Activated naive CD8-positive, alpha-beta T cell treated with anti-CD3 and anti-CD28 coated beads, Interleukin-2, amount 10 ng/mL, durations not matched to agents 7 days and 5 days (primary cell): ENCODE measurements around the gene ENTREP1. TPM values are rescaled to one million over a fixed set of nuclear protein-coding genes. Genes with fewer than 3 reads are reported as not detected.

Experiments
- ATAC-seq: fragments of 150-1000 bp; cut with Tn5 transposase; one replicate; pipeline ENCODE4 v1.10.0; 2021; ENCODE audit warnings: low read depth, moderate library complexity
- POLR2A ChIA-PET: fragments of 350-600 bp; sonication (Branson Sonifier 250); formaldehyde crosslinking; loops from one replicate; lab custom pipeline; 2021; ENCODE audit warnings: antibody characterized with exemption; lab: Charles Lee
- DNase-seq: peaks from one replicate; pipeline ENCODE4 v3.0.0; 2021
- H3K27ac Mint-ChIP-seq: one replicate; pipeline ENCODE4 v1.8.0; 2022; ENCODE audit warnings: mild to moderate bottlenecking, mixed read lengths
- H3K27me3 Mint-ChIP-seq: one replicate; pipeline ENCODE4 v1.8.0; 2022; ENCODE audit warnings: mild to moderate bottlenecking, moderate library complexity, mixed read lengths
- H3K36me3 Mint-ChIP-seq: one replicate; pipeline ENCODE4 v1.8.0; 2021; ENCODE audit warnings: mild to moderate bottlenecking, mixed read lengths
- H3K4me1 Mint-ChIP-seq: one replicate; pipeline ENCODE4 v1.8.0; 2021; ENCODE audit warnings: mixed read lengths
- H3K4me3 Mint-ChIP-seq: one replicate; pipeline ENCODE4 v1.8.0; 2022; ENCODE audit warnings: mild to moderate bottlenecking, moderate library complexity, mixed read lengths
- H3K9me3 Mint-ChIP-seq: one replicate; pipeline ENCODE4 v1.8.0; 2021; ENCODE audit warnings: mixed read lengths
- total RNA-seq, 2 experiments: library from RNA; stranded (reverse); gene quantifications; one replicate each; pipeline ENCODE4 v1.2.3, GENCODE V29; 2021

The ENTREP1 gene, protein sequence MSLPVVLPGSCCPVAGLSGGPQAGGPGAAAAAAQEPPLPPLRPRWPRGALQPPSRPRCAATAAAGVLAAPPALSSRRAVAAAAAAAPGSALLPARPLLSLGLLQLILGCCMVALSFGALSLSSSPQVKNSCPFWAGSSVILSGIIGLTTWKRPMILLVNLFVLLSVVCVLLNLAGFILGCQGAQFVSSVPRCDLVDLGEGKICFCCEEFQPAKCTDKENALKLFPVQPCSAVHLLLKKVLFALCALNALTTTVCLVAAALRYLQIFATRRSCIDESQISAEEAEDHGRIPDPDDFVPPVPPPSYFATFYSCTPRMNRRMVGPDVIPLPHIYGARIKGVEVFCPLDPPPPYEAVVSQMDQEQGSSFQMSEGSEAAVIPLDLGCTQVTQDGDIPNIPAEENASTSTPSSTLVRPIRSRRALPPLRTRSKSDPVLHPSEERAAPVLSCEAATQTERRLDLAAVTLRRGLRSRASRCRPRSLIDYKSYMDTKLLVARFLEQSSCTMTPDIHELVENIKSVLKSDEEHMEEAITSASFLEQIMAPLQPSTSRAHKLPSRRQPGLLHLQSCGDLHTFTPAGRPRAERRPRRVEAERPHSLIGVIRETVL
- total RNA-seq: not detected

DNA sequence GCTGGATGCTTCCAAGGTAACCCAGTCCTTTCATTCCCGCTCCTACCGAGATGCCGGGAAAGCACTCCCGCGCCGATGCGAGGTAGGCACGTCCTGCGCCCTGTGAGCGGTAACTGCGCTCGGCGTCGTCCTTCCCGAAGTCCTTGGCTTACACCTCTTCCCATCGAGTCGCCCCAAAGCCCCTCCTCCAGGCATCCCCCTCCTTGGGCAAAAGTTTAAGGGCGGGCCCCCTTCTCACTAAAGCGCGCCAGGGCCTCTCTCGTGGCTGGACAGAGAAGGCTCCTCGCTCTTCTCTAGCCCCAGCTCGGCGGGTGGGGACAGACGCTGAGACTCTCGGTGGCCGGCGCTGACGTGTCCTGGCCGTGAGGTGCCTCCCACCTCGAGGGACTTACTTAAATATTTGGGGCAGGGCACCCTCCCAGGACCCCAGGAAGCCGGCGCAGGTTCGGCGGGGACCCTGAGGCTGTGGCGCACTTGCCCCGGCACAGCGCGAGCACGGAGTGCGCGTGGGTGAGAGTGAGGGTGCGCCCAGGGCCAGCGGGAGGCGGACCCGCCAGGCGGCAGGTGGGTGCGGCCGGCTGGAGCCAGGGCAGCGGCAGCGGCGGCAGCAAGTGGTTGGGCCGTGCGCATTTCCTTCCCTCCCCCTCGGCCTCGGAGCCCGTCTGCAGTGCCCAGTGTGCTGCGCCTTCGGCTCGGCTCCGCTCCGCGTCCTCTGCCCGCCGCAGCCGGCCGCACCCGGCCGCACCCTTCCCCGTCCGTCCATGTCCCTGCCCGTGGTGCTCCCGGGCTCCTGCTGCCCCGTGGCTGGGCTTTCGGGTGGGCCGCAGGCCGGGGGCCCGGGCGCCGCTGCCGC lies at the start of gene ENTREP1:
Gene ENTREP1, plus strand, starts transcription at position 667 of the 853 bp plus-strand sequence. Its CDS starts 95 bp downstream, at position 762.
- ATAC-seq (peak; percentile 36), DNase-seq (no peak)
- POLR2A ChIA-PET: no interaction called here
- H3K9me3 Mint-ChIP-seq: no peaks in the 10 kb centered on the region
- H3K4me3 Mint-ChIP-seq: no peak within 1 kb of the TSS
- H3K27ac Mint-ChIP-seq: no peak within 1 kb of the TSS
- H3K36me3 Mint-ChIP-seq: no peaks in the 10 kb centered on the region
- no peaks in the 10 kb centered on the region for H3K4me1 Mint-ChIP-seq
- H3K27me3 Mint-ChIP-seq: peaks cover 56% of the 10 kb centered on the region

DNA sequence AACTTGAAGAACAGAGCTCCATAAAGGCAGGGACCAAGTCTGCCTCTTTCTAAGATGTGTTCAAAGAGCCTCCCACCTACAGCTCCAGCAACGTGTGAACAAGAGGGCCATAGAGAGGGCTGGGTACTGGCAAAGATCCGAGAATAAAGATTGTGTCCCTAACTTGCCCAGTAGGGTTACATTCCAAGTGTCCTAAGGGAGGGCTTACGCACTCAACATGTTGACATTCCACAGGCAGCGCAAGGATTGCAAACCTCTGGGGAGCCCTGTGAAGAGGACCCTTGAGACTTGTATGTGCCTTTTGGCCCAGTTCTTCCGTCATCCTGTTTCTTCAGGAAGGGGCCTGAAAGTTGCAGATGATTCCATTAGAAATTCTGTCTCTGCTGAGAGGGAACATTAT lies 48.2 kb upstream of the ENTREP1 start:
- Mint-ChIP-seq H3K4me1 (no peaks in the 10 kb centered on the region), H3K27me3 (no peaks in the 10 kb centered on the region), H3K9me3 (peaks cover 10% of the 10 kb centered on the region), H3K27ac (no peak overlapping the region), H3K4me3 (no peak overlapping the region), H3K36me3 (no peaks in the 10 kb centered on the region)
- no peak for DNase-seq
- no peak for ATAC-seq
- POLR2A ChIA-PET: no interaction called here

DNA sequence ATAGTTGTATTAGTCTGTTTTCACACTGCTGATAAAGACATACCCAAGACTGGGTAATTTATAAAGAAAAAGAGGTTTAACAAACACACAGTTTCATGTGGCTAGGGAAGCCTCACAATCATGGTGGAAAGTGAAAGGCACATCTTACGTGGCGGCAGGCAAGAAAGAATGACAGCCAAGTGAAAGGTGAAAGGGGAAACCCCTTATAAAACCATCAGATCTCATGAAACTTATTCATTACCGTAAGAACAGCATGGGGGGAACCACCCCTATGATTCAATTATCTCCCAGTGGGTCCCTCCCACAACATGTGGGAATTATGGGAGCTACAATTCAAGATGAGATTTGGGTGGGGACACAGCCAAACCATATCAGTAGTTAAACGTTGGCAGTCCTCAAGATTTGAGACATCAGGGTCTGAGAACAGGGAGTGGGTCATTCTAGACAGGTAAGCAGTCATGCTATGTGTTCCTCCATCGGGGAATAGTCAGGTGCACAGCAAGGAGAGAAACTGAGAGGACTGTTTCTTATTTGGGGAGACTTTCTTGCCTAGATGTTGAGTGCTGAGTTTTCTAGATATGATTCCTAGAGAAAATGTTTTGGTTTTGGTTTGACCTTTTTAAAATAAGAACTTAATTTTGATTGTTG lies 45.8 kb upstream of the ENTREP1 start:
- peaks cover 10% of the 10 kb centered on the region for H3K9me3 Mint-ChIP-seq
- POLR2A ChIA-PET: no interaction called here
- H3K36me3 Mint-ChIP-seq: no peaks in the 10 kb centered on the region
- H3K4me3 Mint-ChIP-seq: no peak overlapping the region
- H3K4me1 Mint-ChIP-seq: no peaks in the 10 kb centered on the region
- no peak overlapping the region for H3K27ac Mint-ChIP-seq
- no peak for DNase-seq
- ATAC-seq: no peak
- H3K27me3 Mint-ChIP-seq: no peaks in the 10 kb centered on the region

DNA sequence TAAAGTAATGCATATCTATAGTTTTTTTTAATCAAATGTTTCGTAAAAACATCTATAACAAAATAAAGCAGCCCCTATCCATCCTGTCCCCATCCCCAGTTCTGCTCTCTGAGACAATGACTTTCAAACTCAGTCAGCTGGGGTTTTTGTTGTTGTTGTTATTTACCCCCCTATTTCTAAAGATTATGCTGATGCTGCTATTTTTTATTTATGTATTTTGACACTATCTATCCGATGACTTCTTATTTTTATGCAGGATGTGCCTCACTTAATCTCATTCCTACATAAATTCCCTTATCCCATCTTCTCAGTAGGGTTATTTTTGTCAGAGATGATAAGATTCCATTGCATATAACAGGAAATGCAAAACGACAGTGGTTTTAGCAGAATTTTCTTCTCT lies 45.3 kb upstream of the ENTREP1 start:
- Mint-ChIP-seq H3K9me3 (peaks cover 10% of the 10 kb centered on the region), H3K4me3 (no peak overlapping the region), H3K4me1 (no peaks in the 10 kb centered on the region), H3K27me3 (peaks cover 1% of the 10 kb centered on the region), H3K36me3 (no peaks in the 10 kb centered on the region), H3K27ac (no peak overlapping the region)
- no peak for DNase-seq
- no peak for ATAC-seq
- POLR2A ChIA-PET: no interaction called here

DNA sequence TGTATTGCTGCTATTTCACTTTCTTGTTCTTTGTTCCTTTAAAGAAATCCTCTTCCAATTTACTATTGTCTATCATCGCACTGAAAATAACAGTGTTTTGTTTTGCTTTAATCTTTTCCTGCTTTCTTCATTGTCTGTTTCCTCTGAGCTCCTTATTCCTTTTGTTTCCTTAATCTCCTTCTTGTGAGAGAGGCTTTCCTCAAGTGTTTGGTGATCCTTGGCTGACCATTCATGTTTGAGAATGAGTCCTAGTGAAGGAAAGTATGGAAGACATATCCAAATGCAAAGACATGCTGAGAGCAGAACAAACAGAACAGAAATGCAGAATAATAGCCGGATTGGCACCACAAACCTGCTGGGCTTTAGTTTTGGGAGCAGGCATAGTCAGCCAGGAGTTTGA lies 42.0 kb upstream of the ENTREP1 start:
- ATAC-seq (no peak), DNase-seq (no peak)
- peaks cover 3% of the 10 kb centered on the region for H3K9me3 Mint-ChIP-seq
- no peak overlapping the region for H3K4me3 Mint-ChIP-seq
- peaks cover 8% of the 10 kb centered on the region for H3K27me3 Mint-ChIP-seq
- no peaks in the 10 kb centered on the region for H3K36me3 Mint-ChIP-seq
- H3K4me1 Mint-ChIP-seq: no peaks in the 10 kb centered on the region
- H3K27ac Mint-ChIP-seq: no peak overlapping the region
- POLR2A ChIA-PET: no interaction called here

DNA sequence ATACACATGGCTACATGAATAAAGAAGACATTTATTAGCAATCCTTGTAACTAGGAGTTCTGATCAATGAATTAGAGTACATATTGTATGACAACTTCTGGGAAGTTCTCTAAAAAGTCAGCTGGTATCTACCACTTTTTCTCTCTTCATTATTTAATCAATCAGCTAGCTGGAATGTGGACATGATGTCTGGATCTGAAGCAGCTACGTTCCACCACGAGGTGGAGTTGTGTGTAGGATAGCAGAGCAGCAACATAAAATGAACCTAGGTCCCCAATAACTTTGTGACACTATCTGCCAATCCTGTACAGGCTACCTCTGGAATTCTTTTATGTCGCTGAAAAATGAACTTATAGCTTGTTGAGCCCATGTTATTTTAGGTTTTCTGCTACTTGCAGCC lies 32.9 kb upstream of the ENTREP1 start:
- POLR2A ChIA-PET: no interaction called here
- Mint-ChIP-seq H3K9me3 (peaks cover 2% of the 10 kb centered on the region), H3K36me3 (no peaks in the 10 kb centered on the region), H3K4me1 (no peaks in the 10 kb centered on the region), H3K27ac (no peak overlapping the region), H3K27me3 (no peaks in the 10 kb centered on the region), H3K4me3 (no peak overlapping the region)
- DNase-seq (no peak), ATAC-seq (no peak)

DNA sequence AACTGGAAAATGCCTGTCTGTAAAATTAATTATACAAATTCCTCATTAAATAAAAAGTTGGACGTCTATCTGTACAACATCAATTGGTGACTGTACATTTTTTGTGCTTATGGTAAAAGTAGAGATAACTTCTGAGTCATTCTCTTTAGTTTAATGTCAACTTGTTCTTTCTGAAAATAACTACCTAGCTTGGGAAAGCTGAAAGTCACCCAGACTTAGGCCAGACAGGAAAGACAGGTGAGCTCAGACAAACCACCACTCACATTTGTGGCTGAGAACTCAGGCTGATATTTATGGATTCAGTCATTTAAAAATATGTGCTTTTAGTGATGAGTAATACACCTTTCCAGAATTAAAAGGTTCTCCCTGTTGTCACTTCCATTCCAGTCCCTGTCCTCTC lies 31.9 kb upstream of the ENTREP1 start:
- H3K27ac Mint-ChIP-seq: no peak overlapping the region
- no peak for DNase-seq
- H3K9me3 Mint-ChIP-seq: peaks cover 2% of the 10 kb centered on the region
- POLR2A ChIA-PET: no interaction called here
- H3K36me3 Mint-ChIP-seq: no peaks in the 10 kb centered on the region
- no peak for ATAC-seq
- no peaks in the 10 kb centered on the region for H3K27me3 Mint-ChIP-seq
- H3K4me3 Mint-ChIP-seq: no peak overlapping the region
- no peaks in the 10 kb centered on the region for H3K4me1 Mint-ChIP-seq

DNA sequence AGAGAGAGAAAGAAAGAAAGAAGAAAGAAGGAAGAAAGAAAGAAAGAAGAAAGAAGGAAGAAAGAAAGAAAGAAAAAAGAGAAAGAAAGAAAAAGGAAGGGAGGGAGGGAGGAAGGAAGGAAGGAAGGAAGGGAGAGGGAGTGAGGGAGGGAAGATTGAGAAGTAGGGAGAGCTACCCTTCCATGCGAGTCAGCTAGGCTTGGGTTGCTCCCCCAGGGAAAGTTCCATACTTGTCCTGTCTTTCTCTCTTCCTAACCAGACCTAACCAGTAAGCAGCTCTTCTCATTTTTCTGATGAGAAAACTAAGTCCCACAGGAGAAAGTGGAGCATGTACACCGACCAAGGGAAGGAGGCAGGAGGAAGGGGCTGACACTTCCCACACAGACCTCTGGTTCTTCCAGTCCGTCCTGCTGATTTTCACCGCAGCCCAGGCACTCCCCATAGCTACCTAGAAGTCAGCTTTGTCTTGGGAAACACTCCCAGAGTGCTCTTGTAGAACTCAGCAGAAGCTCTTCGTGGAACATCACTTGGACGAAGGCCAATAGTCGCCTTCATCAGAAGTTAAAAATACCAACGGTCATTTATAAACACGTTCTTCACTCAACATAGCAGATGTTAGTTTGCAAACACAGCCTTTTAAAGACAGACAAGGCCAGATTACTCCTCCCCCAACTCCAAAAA lies 29.0 kb upstream of the ENTREP1 start:
- H3K36me3 Mint-ChIP-seq: no peaks in the 10 kb centered on the region
- POLR2A ChIA-PET: no interaction called here
- no peak for ATAC-seq

DNA sequence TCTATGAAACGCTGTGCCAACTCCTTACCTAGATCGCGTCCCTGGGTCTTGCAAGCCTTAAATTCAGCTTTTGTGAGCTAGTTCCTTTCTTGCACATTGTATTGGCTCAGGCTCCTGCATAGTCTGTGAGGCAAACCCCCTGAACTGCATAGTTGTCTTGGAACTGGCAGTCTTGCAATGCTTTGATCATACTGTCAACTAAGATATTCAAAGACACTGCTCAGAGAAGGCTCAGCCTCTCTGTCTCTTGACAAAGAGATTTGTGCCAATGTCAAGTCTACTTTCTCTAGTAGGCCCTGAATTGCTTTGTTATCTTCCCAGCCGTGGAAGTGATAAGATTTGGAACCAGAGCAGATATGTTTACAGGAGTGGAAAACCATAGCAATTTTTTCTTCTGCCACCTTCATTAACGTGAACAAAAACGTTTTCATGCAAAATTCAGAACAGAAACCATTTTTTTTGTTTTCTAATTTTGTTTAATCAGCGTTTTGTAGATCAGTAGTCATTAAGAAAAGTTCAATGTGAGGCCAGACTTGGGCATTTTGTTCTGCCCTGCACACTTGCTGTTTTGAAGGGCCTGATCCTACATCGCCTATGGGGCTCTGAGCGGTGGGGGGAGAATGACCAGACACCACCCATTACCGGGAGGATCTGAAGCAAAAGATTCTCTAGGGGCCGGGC lies 27.6 kb upstream of the ENTREP1 start:
- H3K27ac Mint-ChIP-seq: no peak overlapping the region
- POLR2A ChIA-PET: no interaction called here
- DNase-seq (no peak), ATAC-seq (no peak)
- no peaks in the 10 kb centered on the region for H3K27me3 Mint-ChIP-seq
- no peak overlapping the region for H3K4me3 Mint-ChIP-seq
- no peaks in the 10 kb centered on the region for H3K9me3 Mint-ChIP-seq
- no peaks in the 10 kb centered on the region for H3K4me1 Mint-ChIP-seq
- no peaks in the 10 kb centered on the region for H3K36me3 Mint-ChIP-seq

More for the DNA sequence above, 29.0 kb upstream of the ENTREP1 start:
- Mint-ChIP-seq H3K4me3 (no peak overlapping the region), H3K27ac (no peak overlapping the region), H3K9me3 (no peaks in the 10 kb centered on the region), H3K4me1 (no peaks in the 10 kb centered on the region), H3K27me3 (no peaks in the 10 kb centered on the region)
- no peak for DNase-seq

DNA sequence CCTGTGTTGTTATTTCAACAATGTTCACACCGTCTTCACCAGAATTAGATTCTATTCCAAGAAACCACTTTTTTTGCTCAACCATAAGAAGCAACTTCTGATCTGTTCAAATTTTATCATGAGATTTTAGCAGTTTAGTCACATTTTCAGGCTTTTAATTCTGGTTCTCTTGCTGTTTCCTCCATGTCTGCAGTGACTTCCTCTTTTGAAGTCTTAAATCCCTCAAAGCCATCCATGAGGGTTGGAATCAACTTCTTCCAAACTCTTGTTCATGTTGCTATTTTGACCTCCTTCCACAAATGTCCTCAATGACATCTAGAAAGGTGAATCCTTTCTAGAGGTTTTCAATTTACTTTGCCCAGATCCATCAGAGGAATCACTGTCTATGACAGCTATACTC lies 25.7 kb upstream of the ENTREP1 start:
- no peak for DNase-seq
- no peaks in the 10 kb centered on the region for H3K4me1 Mint-ChIP-seq
- H3K27me3 Mint-ChIP-seq: no peaks in the 10 kb centered on the region
- no peak for ATAC-seq
- no peak overlapping the region for H3K27ac Mint-ChIP-seq
- POLR2A ChIA-PET: no interaction called here
- no peaks in the 10 kb centered on the region for H3K9me3 Mint-ChIP-seq
- H3K36me3 Mint-ChIP-seq: no peaks in the 10 kb centered on the region
- H3K4me3 Mint-ChIP-seq: no peak overlapping the region

DNA sequence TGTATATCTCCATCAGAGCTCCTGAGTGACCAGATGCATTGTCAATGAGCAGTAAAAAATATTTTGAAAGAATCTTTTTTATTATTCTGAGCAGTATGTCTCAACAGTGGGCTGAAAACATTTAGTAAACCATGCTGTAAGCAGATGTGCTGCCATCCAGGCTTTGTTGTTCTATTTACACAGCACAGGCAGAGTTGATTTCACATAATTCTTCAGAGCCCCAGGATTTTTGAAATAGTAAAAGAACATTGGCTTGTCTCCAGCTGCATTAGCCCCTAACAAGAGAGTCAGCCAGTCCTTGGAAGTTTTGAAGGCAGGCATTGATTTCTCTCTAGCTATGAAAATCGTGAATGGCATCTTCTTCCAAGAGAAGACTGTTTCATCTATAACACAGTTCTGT lies 25.2 kb upstream of the ENTREP1 start:
- H3K27ac Mint-ChIP-seq: no peak overlapping the region
- H3K36me3 Mint-ChIP-seq: no peaks in the 10 kb centered on the region
- DNase-seq: no peak
- no peaks in the 10 kb centered on the region for H3K27me3 Mint-ChIP-seq
- no peaks in the 10 kb centered on the region for H3K9me3 Mint-ChIP-seq
- ATAC-seq: no peak
- H3K4me1 Mint-ChIP-seq: no peaks in the 10 kb centered on the region
- POLR2A ChIA-PET: no interaction called here
- H3K4me3 Mint-ChIP-seq: no peak overlapping the region

DNA sequence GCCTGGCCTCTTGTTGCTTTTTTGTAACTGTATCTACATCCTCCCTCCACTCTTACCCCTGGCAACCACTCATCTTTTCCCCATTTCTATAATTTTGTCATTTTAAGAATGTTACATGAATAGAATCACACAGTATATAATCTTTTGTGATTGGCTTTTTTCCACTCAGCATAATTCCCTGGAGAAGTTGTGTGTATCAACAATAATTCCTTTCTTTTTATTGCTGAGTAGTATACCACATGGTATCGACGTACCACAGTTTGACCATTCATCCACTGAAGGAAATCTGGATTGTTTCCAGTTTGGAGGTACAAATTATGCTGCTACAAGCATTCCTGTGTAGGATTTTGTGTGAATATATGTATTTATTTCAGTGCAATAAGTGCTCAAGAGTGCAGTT lies 21.7 kb upstream of the ENTREP1 start:
- Mint-ChIP-seq H3K36me3 (no peaks in the 10 kb centered on the region), H3K4me3 (no peak overlapping the region), H3K27ac (no peak overlapping the region), H3K4me1 (no peaks in the 10 kb centered on the region), H3K27me3 (peaks cover under 1% of the 10 kb centered on the region), H3K9me3 (peaks cover 1% of the 10 kb centered on the region)
- DNase-seq: no peak
- no peak for ATAC-seq
- POLR2A ChIA-PET: no interaction called here
